Activated CD4-positive, alpha-beta memory T cell treated with anti-CD3 and anti-CD28 coated beads for 36 hours (primary cell): ENCODE measurements around the gene NFS1. TPM values are rescaled to one million over a fixed set of nuclear protein-coding genes. Genes with fewer than 3 reads are reported as not detected.

Experiments
- total RNA-seq, 2 experiments: library from RNA; stranded (reverse); gene quantifications; one replicate each; pipeline ENCODE4 v1.2.3, GENCODE V29; 2021

NFS1 gene
- total RNA-seq, 2 experiments from 2014 or later, result 36.9 to 40.8 TPM

Other genes starting within 250 kb of the NFS1 start
- gene CEP250, start 243.8 kb downstream of the NFS1 start, total RNA-seq, result 10 to 100 TPM; 47.2 to 60.8 TPM
- not detected for gene C20orf173, start 169.7 kb downstream of the NFS1 start, total RNA-seq
- 100 to 1,000 TPM; 109 to 120 TPM for gene ERGIC3, start 157.3 kb downstream of the NFS1 start, total RNA-seq
- gene SPAG4, start 83.5 kb downstream of the NFS1 start, total RNA-seq, result 1 to 10 TPM; 7.5 to 9.4 TPM
- 100 to 1,000 TPM; 242 to 253 TPM for gene CPNE1, start 34.5 kb downstream of the NFS1 start, total RNA-seq
- gene RBM12, start 34.5 kb downstream of the NFS1 start, total RNA-seq, result 100 to 1,000 TPM; 110 to 114 TPM
- gene ROMO1, start 53 bp upstream of the NFS1 start, total RNA-seq, result 100 to 1,000 TPM; 141 to 142 TPM
- gene RBM39, start 42.9 kb upstream of the NFS1 start, total RNA-seq, result 100 to 1,000 TPM; 243 to 259 TPM
- 10 to 100 TPM; 49.1 to 50.5 TPM for gene PHF20, start 72.7 kb upstream of the NFS1 start, total RNA-seq